ENCODE results near the gene RHNO1.

GRCh38 chr12:2877953-2878732 lies 1.1 kb downstream of the RHNO1 start:
- TF ChIP-seq CTCF (IDR thresholded peaks at IDR 0.05) (no peak), POLR2A (IDR thresholded peaks at IDR 0.05) (no peak)

All from Peyer's patch (tissue), 4 donors.